Neural progenitor cell (in vitro differentiated cells): Measurements from ENCODE around the gene TCF7L1. TPM values are rescaled to one million over a fixed set of nuclear protein-coding genes. Genes with fewer than 3 reads are reported as not detected.

Experiments
- DNase-seq: peaks from one replicate; pipeline ENCODE4 v3.0.0-alpha.2; 2016; ENCODE audit warnings: low spot score
- H2AFZ ChIP-seq: fragments of 200-600 bp; sonication (generic); replicated peaks from 2 replicates; pipeline ENCODE4 v1.6.1; 2016; ENCODE audit warnings: antibody characterized with exemption
- H3F3A ChIP-seq: fragments of 200-600 bp; sonication (generic); 2 replicates; pipeline ENCODE4 v1.6.1; 2016; ENCODE audit warnings: antibody characterized with exemption, low read depth
- H3K27ac ChIP-seq: fragments of 200-600 bp; sonication (generic); 2 replicates; pipeline ENCODE4 v1.5.1; 2016; ENCODE audit warnings: mild to moderate bottlenecking
- H3K27me3 ChIP-seq: fragments of 200-600 bp; sonication (generic); 2 replicates; pipeline ENCODE4 v1.6.1; 2016; ENCODE audit warnings: mild to moderate bottlenecking, moderate library complexity
- H3K36me3 ChIP-seq: fragments of 200-600 bp; sonication (generic); 2 replicates; pipeline ENCODE4 v1.5.1; 2016
- H3K4me1 ChIP-seq: fragments of 200-600 bp; sonication (generic); 2 replicates; pipeline ENCODE4 v1.6.1; 2016; ENCODE audit warnings: mixed run types
- H3K4me2 ChIP-seq: fragments of 200-600 bp; sonication (generic); 2 replicates; pipeline ENCODE4 v1.6.1; 2016
- H3K4me3 ChIP-seq: fragments of 200-600 bp; sonication (generic); 2 replicates; pipeline ENCODE4 v1.5.1; 2016
- H3K79me2 ChIP-seq: fragments of 200-600 bp; sonication (generic); 2 replicates; pipeline ENCODE4 v1.6.1; 2016; ENCODE audit warnings: low read depth
- H3K9ac ChIP-seq: fragments of 200-600 bp; sonication (generic); 2 replicates; pipeline ENCODE4 v1.6.1; 2016
- H3K9me3 ChIP-seq: fragments of 200-600 bp; sonication (generic); 2 replicates; pipeline ENCODE4 v1.5.1; 2016; ENCODE audit warnings: low read depth
- H4K20me1 ChIP-seq: fragments of 200-600 bp; sonication (generic); 2 replicates; pipeline ENCODE4 v1.6.1; 2016; ENCODE audit warnings: low read depth
- H3K27ac Mint-ChIP-seq: 3 replicates; pipeline ENCODE4 v1.8.0; 2021; ENCODE audit warnings: mixed read lengths
- H3K27me3 Mint-ChIP-seq: 2 replicates; pipeline ENCODE4 v1.8.0; 2022; ENCODE audit warnings: low read depth, mild to moderate bottlenecking, inconsistent platforms, moderate library complexity, mixed read lengths; ENCODE audit not compliant: insufficient read depth
- H3K36me3 Mint-ChIP-seq: 3 replicates; pipeline ENCODE4 v1.8.0; 2021; ENCODE audit warnings: mixed read lengths
- H3K4me1 Mint-ChIP-seq: 3 replicates; pipeline ENCODE4 v1.8.0; 2021; ENCODE audit warnings: mixed read lengths
- H3K4me3 Mint-ChIP-seq: 3 replicates; pipeline ENCODE4 v1.8.0; 2021; ENCODE audit warnings: mild to moderate bottlenecking, moderate library complexity, mixed read lengths
- H3K9me3 Mint-ChIP-seq: 3 replicates; pipeline ENCODE4 v1.8.0; 2020; ENCODE audit warnings: mixed read lengths
- CTCF ChIP-seq: fragments of 200-600 bp; sonication (generic); IDR thresholded peaks from 2 replicates; pipeline ENCODE4 v1.5.1; 2017; ENCODE audit warnings: antibody characterized with exemption, mild to moderate bottlenecking
- EZH2 ChIP-seq: fragments of 200-600 bp; sonication (generic); IDR thresholded peaks from 2 replicates; pipeline ENCODE4 v1.6.1; 2017; ENCODE audit warnings: antibody characterized with exemption, mild to moderate bottlenecking, moderate library complexity
- EZH2phosphoT487 ChIP-seq: fragments of 200-600 bp; sonication (generic); IDR thresholded peaks from 2 replicates; pipeline ENCODE4 v1.6.1; 2017; ENCODE audit warnings: antibody characterized with exemption
- total RNA-seq: library from RNA; depleted of rRNA; stranded (reverse); fragments of >200 nt; gene quantifications from 2 replicates; pipeline ENCODE4 v1.2.3, GENCODE V29; 2015; ENCODE audit warnings: low replicate concordance

Gene TCF7L1
- total RNA-seq, 1 donor from 2014 or later, result 1.0 TPM

DNA sequence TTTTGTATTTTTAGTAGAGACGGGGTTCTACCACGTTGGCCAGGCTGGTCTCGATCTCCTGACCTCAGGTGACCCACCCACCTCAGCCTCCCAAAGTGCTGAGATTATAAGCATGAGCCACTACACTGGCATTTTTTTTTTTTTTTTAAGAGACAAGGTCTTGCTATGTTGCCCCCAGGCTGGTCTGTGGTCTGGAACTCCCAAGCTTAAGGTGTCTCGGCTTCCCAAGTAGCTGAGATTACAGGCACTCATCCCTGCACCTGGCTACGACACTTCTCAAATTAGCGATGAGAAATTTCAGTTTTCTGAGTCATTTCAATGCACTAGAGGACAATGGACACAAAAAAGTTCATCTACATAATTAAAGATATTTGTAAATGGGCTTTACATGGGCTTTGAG is 36.6 kb upstream of the TCF7L1 start:
- no peak for TF ChIP-seq EZH2
- no peak for TF ChIP-seq CTCF
- no peak for TF ChIP-seq EZH2phosphoT487

DNA sequence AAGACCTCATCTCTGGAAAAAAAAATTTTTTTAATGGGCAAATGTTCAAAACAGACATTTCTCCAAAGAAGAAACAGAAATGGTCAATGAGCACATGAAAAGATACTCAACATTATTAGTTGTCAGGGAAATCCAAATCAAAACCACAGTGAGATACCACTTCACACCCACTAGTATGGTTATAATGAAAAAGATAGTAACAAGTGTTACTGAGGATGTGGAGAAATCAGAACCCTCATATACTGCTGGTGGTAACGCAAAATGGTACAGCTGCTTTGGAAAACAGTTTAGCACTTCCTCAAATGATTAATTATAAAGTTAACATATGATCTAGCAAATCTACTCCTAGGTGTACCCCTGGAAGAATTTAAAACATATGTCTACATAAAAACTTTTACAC is 29.0 kb upstream of the TCF7L1 start:
- no peak overlapping the region for H3K4me2 ChIP-seq
- no peak overlapping the region for H3K9ac ChIP-seq
- H2AFZ ChIP-seq, result no peak overlapping the region
- no peak overlapping the region for H3K27ac ChIP-seq
- TF ChIP-seq EZH2 (no peak), EZH2phosphoT487 (no peak), CTCF (no peak)
- DNase-seq, result no peak
- no peaks in the 10 kb centered on the region for H3K9me3 Mint-ChIP-seq
- no peak overlapping the region for H3K4me3 ChIP-seq
- H3K27ac Mint-ChIP-seq, result no peak overlapping the region
- H3K27me3 Mint-ChIP-seq, result peaks cover 2% of the 10 kb centered on the region
- H3K4me1 ChIP-seq, result no peaks in the 10 kb centered on the region
- no peaks in the 10 kb centered on the region for H3F3A ChIP-seq
- H3K79me2 ChIP-seq, result no peaks in the 10 kb centered on the region
- no peaks in the 10 kb centered on the region for H4K20me1 ChIP-seq
- H3K27me3 ChIP-seq, result no peaks in the 10 kb centered on the region
- no peaks in the 10 kb centered on the region for H3K36me3 Mint-ChIP-seq
- no peaks in the 10 kb centered on the region for H3K4me1 Mint-ChIP-seq
- no peaks in the 10 kb centered on the region for H3K36me3 ChIP-seq
- no peaks in the 10 kb centered on the region for H3K9me3 ChIP-seq
- H3K4me3 Mint-ChIP-seq, result no peak overlapping the region

More for the DNA sequence above, 36.6 kb upstream of the TCF7L1 start:
- DNase-seq, result no peak
- Histone ChIP-seq H3F3A (no peaks in the 10 kb centered on the region), H3K36me3 (no peaks in the 10 kb centered on the region), H3K27me3 (no peaks in the 10 kb centered on the region), H3K9ac (no peak overlapping the region), H3K4me3 (no peak overlapping the region), H3K27ac (no peak overlapping the region), H3K79me2 (no peaks in the 10 kb centered on the region), H3K4me2 (no peak overlapping the region), H2AFZ (no peak overlapping the region), H3K9me3 (no peaks in the 10 kb centered on the region), H3K4me1 (no peaks in the 10 kb centered on the region), H4K20me1 (no peaks in the 10 kb centered on the region)
- no peak overlapping the region for H3K4me3 Mint-ChIP-seq
- no peak overlapping the region for H3K27ac Mint-ChIP-seq
- H3K4me1 Mint-ChIP-seq, result no peaks in the 10 kb centered on the region
- peaks cover 3% of the 10 kb centered on the region for H3K9me3 Mint-ChIP-seq
- H3K27me3 Mint-ChIP-seq, result peaks cover 2% of the 10 kb centered on the region
- H3K36me3 Mint-ChIP-seq, result no peaks in the 10 kb centered on the region

- Mint-ChIP-seq H3K4me3 (no peak overlapping the region), H3K27me3 (no peaks in the 10 kb centered on the region), H3K36me3 (no peaks in the 10 kb centered on the region), H3K4me1 (no peaks in the 10 kb centered on the region), H3K27ac (no peak overlapping the region), H3K9me3 (peaks cover 5% of the 10 kb centered on the region)
- Histone ChIP-seq H3K9ac (no peak overlapping the region), H3K27ac (no peak overlapping the region), H2AFZ (no peak overlapping the region), H3K27me3 (no peaks in the 10 kb centered on the region), H3K4me3 (no peak overlapping the region), H4K20me1 (no peaks in the 10 kb centered on the region), H3K4me1 (no peaks in the 10 kb centered on the region), H3K4me2 (no peak overlapping the region), H3K9me3 (no peaks in the 10 kb centered on the region), H3K36me3 (no peaks in the 10 kb centered on the region), H3F3A (no peaks in the 10 kb centered on the region), H3K79me2 (no peaks in the 10 kb centered on the region)
- TF ChIP-seq EZH2 (no peak), EZH2phosphoT487 (no peak), CTCF (no peak)
- no peak for DNase-seq
Observed at GRCh38 chr2:85106489-85107180, 26.6 kb upstream of the TCF7L1 start.
